Measurements from ENCODE around the gene TAS2R30.

TAS2R30 gene, protein sequence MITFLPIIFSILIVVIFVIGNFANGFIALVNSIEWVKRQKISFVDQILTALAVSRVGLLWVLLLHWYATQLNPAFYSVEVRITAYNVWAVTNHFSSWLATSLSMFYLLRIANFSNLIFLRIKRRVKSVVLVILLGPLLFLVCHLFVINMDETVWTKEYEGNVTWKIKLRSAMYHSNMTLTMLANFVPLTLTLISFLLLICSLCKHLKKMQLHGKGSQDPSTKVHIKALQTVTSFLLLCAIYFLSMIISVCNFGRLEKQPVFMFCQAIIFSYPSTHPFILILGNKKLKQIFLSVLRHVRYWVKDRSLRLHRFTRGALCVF

DNA sequence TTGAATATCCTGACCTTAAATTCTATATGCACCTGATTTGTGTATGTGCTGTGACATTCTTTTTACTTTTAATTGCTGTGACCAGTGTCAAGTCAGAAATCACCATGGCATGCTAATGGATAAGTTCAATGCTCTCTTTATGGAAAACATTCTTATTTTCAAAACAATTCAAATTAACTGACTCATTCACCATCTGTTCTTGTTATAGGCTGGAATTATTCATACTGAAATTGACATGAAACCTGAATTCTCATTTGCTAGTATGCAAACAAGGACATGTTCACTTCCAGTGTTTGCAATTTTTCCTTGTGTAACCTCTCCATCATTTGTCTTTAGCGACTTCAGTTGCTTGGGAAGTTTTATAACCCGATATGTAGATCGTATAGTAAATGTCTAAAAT, at the start of gene TAS2R30:
Gene TAS2R30, minus strand, starts transcription at position 340 of the 400 bp plus-strand sequence. CDS start 400 bp downstream, outside the sequence.
- no peak for DNase-seq

DNA sequence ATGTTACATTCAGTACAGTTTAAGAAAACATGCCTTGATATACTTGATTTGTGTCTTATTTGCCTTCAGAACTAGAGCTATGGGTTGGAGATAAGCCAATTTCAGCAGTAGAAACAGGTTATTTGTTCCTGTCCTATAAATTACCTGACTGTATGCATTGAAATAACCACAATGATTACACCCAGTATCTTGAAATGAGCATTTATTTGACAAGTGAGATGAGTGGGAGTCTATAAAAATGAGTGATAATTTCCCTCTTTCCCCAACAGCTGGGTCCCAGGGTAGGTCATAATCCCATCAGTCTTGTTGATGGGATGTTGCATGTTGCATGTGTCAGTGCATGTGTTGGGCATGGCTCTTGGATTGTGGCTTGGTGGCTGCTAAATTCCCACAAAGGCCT, 48.6 kb upstream of the TAS2R30 start:
- no peak for DNase-seq

DNA sequence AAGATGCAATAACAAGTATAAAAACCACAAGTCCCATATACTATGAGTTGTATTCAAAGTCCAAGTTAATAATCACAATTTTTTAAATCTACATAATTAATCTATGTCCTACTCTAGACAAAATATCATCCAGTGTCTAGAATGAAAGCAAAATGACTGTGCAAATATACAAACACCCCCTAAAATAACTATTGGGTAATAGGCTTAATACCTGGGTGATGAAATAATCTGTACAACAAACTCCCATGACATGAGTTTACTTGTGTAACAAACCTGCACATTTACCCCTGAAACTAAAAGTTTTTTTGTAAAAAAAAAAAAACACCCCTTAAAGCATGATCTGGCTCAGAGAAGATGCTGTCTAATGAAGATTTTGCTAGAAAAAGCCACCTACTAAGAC, 48.1 kb upstream of the TAS2R30 start:
- no peak for DNase-seq

DNA sequence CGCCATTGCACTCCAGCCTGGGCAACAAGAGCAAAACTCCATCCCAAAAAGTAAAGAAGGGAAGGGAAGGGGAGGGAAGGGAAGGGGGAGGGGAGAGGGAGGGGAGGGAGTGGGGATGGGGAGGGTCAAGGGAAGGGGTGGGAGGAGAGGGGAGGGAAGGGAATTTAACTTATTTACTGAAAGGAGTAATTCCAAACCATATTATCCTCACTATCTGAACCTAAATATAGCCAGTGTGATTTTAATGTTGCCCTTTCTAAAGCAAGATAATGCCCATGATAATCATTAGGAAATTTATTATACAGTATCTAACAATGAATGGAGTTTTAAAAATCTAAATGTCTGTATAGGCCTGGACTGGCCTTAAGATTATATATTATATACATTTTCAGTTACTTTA, 43.8 kb upstream of the TAS2R30 start:
- DNase-seq, result no peak

DNA sequence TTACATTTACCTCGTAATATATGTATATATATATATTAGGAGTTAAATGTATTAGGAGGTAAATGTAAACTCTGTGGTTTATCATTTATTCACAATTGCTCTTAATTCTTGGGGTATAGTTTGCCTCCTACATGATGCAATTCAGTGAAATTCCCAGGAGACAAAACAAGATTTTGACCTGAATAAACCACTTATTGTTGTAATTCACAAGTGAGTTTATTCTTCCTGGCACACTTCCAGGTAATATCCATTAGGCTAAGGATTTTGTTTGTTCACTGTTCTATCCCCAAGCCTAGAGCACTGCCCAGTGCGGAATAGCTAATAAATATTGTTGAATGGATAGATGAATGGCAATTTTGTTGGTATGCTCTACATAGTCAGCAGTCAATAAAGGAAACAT, 39.6 kb upstream of the TAS2R30 start:
- no peak for DNase-seq

DNA sequence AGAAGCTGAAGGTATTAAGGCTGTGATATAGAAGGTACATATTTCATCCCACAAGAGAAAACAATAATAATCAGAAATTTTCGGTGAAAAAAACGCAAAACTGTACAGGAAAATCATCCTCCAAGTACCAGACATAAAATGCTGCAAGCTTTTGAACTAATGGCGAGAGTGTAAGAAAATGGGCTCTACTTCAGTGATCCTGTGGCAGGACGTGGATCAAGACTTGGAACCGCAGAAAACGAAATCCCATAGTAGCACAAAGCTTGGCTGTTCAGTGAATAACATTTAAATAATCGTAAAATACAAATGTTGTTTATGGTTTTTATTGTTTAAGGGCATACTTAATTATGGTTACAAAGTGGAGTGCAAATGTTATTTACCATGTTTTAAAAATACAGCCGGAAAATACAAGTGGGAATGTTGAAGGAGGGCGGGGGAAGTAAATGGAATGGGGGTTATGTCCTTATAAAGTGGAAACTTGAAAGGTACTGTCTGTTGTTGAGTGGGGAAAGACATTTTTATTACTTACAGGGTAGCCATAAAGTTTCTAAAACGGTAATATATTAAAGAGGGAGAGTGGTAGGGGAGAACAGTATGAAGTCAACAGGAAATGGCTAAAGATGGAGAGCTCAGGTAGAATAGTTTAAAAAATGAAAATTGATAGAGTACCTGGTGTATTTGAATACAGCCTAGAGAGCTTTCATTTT, 37.7 kb upstream of the TAS2R30 start:
- no peak for DNase-seq

DNA sequence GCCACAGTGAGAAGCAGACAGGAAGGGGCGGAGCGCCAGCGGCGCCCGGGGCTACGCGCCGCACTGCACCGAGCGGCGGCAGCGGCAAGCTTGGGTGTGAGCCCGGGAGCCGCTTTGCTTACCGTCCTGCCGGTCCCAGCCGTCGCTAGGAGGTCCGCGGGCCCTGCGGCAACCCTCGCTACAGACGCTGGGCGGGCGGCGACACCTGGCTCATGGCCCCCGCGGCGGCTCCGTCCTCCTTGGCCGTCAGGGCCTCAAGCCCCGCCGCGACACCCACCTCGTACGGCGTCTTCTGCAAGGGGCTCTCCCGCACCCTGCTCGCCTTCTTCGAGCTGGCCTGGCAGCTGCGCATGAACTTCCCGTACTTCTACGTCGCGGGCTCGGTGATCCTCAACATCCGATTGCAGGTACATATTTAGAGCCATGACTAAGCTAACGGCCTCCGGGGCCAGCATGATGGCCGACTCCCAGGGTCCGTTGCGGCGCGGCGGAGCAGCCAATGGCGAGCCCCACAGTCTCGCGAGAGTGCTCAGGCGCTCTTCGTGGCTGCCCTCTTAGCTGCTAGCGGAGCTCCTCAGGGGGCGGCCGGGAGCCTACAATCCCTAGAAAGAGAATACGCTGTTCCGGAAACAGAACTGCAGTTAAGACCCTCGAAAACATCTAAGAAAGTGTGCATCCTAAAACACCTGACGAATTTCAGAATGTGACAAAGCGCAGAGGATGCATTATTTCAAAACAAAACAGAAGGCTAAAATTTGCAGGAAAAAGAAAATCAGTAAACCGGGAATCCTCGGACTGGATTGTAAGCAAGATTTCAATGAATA, 36.9 kb upstream of the TAS2R30 start, which contains the start of gene SMIM10L1:
Gene SMIM10L1, plus strand, starts transcription at position 50 of the 824 bp plus-strand sequence. Its CDS starts 163 bp downstream, at position 213.
- peak; percentile 17 for DNase-seq

DNA sequence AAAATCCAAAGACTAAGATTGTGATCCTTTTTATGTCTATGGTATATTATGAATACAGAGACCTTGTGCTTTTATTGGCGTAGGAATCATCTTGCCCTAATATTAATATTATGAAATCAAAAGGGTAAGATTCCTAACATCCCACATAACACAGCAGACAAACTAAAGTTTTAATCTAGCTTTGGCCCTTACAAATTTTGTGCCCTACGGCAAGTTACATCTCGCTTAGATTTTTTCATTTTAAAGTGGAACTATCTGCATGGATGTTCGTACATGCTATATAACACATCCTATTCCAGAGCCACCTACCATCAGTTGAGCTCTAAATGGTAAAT, 36.3 kb upstream of the TAS2R30 start:
- no peak for DNase-seq

DNA sequence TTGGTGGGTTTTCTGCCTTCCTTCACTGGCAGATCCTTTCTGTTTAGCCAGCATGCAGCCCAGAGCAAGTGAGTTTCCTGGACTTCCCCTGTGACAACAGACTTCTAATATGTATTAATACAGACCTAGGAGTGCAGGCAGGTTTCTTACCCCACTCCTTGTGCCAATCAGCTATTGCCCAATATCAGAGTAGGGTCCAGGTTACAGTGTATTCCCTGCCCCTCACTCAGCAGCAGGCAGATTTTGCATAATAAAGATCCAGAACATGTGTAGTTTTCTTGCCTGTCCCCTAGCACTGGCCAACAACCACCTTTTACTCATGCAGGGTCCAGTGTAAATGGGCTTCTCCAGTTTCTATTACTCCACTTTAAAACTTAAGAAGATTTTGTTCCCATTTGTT, 31.9 kb upstream of the TAS2R30 start:
- DNase-seq, result no peak

DNA sequence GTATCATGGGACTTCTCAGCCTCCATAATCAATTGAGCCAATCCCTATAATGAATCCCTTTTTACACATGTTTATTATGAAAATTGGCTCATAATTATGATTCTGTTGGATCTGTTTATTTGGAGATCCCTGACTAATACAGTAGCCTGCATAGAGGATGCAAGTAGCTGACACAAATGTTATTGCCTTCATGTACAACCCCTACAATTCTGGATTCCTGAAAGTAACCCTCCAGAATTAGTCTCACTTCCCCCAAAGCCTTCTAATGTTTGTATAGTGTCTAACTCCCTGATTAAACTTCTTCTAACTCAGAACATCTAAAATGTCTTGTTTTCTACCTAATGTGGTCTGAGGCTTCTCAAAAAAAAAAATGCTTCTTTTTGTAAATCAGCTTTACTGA, 29.9 kb upstream of the TAS2R30 start:
- DNase-seq, result no peak

DNA sequence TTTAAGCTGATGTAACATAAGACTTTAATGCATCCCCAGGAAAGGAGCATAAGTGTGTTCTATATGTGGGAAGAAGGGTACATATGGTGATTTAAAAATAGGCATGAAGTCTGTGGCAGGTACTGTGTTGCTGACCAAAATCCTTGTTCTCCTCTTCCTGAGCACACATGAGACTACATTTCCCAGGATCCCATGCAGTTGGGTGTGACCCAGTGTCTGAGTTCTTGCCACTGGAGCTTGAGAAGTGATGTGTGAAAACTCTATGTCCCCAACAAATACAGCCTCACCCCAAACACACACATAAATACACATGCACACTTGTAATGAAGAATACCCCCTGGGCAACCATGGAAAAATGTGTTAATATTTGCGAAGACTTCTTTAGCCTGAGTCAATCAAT, 28.1 kb upstream of the TAS2R30 start:
- DNase-seq, result no peak

DNA sequence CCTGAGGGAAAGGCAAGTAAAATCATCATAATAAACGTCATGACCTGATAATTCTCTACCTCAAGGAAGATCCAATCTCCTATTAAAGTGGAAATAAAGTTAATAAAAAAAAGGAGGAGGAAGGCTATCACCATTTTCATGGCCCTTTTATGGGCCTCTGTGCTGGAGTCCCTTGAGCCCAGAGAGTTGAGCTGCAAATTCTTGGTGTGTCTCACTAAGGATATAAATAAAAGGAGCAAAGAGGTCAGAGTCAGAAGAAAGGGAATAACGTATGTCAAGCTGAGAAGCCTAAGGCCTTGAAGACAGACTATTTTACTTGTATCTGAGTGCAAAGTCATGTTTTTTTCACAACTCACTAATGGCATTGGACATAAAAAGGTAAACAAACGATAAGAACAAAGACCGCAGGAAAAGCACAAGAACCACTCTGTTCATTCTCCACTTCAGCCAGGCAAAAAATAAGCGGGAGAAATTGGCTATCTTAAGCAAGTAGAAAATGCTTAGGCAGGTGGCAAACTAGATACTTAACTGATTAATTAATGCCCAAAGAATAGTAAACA, 24.5 kb upstream of the TAS2R30 start:
- no peak for DNase-seq

DNA sequence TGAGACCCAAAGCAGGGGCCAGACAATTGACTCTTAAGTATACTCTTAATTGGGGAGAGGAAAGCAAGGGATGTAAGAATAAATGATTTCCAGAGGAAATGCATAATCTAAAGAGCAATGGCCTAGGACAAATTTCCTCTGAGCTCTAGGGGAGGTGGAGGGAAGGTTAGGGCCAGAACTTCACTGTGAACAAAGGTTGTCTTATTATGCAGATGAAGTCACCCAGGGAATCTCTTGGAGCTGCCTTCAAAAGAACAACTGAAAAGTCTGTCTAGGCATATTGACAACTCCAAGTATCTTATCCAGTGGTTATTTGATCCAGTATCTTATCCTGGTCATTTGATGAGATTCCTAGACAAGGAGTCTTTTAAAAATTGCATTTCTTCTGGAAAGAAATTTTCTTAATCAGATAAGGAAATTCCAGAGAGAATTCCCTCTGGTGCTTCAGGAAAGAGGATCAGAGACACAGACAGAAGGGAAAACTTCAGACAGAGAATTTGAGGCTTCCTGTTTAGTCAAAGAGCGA, 20.0 kb upstream of the TAS2R30 start:
- DNase-seq, result no peak

DNA sequence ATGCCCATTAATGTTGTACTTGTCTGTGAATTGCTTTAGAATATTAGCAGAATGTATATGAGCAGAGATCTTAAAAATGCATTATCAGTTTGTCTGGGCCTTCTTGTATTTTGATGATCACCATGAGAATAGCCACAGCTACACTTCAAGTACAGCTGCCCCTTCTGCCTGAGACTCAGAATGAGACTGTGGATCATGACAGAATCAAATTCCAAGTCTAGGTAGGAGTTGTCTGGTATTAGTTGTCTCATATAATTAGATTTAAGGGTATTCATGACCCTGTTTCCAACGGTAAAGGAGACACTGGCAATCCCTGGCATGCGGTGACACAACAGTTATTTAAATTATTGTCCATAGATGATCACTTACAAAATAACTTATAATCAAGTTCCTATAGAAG, 18.3 kb upstream of the TAS2R30 start:
- no peak for DNase-seq

DNA sequence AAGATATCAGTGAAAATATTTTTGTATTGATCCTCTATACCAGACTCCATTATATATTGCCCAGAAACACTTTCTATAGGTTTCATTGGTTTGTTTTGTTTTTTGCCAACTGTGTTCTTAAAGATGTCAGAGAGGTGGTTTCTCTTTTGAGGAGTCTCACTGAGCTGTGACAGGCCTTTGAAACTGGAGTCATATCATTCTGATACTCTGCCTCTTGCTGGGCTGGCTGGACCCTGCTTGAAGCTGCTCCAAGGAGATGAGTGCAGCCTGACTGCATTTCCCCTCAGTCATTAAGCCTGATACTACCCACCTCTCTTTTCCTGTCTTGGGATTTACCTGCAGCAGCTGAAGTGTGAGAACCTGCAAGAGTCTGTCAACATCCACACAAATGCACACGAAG, 16.4 kb upstream of the TAS2R30 start:
- no peak for DNase-seq

DNA sequence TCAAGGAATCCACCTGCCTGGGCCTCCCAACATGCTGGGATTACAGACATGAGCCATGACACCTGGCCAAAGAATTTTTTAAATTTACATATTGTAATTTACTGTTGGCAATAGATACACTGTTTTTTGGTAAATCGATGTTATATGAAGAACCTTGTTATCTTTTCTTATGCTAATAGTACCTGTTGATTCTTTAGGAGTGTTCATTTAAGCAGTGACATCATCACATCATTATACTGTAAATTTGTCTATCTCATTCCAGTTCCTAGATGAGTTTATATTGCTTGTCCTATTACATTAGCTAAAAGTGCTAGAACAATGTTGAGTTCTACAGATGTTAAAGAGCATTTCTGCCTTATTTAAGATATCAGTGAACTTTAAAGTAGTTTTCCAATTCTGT, 13.0 kb upstream of the TAS2R30 start:
- no peak for DNase-seq

DNA sequence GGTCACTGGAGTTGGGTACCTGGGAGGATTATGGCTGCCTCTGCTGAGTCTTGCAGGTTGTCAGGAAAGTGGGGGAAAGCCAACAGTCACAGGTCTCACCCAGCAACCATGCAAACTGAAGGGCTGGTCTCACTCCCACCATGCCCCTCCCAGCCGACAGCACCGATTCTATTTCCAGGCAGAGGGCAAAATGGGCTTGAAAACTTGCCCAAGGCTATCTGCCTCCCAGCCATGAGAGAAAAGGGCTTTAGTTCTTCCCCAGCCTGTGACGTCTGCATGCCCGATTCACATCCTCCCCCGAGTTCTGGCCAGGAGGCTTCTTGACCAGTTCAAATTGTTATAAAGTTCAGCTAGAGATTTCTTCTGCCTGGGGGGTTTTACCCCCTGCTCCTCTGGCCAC, 9.9 kb upstream of the TAS2R30 start:
- no peak for DNase-seq

DNA sequence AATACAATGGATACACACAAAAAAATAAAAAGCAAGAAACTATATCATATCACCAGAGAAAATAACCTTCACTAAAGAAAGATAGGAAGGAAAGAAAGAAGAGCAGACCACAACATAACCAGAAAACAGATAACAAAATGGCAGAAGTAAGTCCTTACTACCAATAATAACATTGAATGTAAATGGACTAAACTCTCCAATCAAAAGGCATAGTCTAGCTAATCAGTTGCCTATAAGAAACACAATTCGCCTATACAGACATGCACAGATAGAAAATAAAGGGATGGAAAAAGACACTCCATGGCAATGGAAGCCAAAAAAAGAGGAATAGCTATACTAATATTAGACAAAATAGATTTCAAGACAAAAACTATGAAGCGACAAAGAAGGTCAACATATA, 8.9 kb upstream of the TAS2R30 start:
- DNase-seq, result no peak

DNA sequence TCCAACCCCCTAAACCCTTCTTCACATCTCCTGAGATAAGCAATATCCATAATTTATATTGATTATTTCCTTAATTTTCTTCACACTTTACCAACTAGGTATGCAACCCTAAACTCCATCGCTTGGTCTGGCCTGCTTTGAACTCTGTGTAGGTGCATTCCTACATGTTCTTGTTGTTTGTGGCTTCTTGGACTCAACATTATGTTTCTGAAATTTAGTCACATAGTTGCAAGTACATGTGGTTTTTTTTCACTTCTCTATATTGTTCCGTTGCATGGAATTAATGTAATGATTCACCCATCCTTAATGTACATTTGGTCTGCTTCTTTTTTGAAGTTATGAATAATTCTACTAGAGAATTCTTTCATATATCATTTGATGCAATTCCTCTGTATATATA, 1.6 kb upstream of the TAS2R30 start:
- no peak for DNase-seq

DNA sequence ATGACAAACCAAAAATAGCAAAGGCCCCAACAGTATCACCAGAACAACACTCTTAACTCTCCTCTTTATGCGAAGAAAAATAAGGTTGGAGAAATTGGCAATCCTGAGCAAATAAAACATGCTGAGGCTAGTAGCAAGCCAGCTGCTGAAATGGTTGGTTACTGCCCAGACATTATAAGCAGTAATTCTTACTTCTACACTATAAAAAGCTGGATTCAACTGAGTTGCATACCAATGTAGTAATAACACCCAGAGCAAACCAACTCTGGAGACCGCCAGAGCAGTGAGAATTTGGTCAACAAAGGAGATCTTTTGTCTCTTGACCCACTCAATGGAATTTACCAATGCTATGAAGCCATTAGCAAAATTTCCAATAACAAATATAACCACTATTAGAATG, 628 bp downstream of the TAS2R30 start:
- DNase-seq, result no peak

DNA sequence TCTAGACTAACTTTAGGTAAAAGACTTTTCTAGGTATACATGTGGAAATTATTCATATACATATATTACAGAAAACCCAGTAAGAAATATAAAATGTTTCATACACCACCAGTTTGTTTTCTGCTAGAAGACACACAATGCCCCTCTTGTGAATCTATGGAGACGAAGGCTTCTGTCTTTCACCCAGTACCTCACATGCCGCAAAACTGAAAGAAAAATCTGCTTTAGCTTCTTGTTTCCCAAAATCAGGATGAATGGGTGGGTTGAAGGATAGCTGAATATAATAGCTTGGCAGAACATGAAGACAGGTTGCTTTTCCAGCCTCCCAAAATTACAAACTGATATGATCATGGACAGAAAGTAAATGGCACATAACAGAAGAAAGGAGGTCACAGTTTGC, 1.3 kb downstream of the TAS2R30 start:
- no peak for DNase-seq

DNA sequence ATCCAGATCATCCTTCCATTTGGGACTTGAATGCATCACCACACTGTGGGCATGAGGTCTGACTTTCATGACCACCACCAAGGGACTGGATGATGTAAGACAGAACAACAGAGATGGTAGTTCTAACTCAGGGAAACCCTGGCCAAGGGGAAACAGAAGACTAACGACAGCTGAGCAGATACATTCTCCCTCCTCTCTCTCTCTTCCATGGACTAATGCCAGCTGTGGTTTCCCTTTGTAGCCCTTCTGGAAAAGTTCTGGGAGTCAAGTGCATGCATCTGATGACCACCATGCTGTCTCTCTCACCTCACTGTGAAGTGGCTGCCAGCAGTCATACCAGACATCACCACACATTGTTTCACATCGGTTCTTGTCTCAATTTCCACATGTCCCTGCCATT, 3.4 kb downstream of the TAS2R30 start:
- DNase-seq, result no peak

DNA sequence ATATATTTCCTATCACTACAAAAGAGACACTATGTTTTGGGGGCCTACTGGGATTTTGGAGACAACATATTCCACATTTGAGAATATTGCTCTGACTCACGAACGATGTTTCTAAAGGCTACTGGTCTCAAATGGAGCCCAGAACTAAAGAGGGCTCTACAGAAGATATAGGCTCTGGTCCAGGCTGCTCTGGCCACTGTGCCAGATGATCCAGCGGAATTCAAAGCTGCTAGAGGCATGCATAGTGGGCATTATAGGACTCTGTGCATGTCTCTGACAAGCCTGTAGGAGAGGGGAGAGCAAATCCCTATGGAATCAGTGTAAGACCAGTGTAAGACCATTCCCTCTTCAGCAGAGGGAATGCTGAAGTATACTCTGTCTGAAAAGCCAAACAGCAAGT, 4.1 kb downstream of the TAS2R30 start:
- no peak for DNase-seq
